Measurements from ENCODE around the gene NTM. TPM values are rescaled to one million over a fixed set of nuclear protein-coding genes. Genes with fewer than 3 reads are reported as not detected.

Gene NTM
- total and polyA plus RNA-seq, 2 donors (not counting 3 experiments of a cell fraction or from before 2014, with no cell fraction given): 1.00 to 1.1 TPM

DNA sequence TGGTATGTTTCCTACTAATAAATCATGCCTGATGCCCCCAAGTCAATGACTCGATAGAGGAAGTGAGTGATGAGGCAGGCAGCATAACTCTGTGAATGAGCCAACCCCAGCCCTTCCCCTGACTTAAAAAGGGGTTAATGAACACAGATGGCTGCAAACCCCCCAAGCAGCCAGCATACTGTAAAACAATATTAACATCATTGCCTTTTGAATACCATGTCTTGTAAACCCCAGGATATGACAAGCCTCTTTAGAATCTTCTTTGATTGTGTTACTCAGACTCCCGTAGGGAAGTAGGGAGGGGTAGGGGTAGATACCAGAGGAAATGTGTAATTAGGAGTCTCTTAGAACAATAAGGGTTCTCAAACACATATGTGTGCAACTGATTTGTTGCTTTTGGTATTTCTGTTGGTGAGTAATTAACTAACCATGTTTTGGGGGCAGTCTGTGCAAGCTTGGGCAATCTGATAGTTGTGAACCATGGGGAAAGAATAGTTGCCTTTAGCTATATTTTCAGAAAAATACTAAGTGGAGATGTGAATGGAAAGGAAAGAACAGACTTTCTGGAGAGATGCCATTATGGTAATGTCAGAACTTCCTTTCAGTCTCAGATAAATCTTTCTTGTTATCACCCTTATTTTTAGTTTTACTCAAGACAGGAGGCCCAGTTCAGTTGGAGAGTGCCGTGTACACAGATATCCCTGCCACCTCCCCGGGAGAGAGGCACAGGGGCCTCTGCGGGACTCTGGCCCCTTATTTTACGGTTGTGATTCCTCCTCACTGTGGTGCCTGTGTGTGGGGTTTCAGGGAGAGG, 701.8 kb downstream of the NTM start:
- ChIA-PET CTCF (interaction anchor here (0.7 to 3.7 kb wide), 13 partner anchors 10 to 380 kb away, joined by 3 to 48 read pairs (median 4); no protein-coding TSS in a partner anchor), POLR2A (interaction anchor here (0.8 to 1.3 kb wide), 2 partner anchors 55 to 321 kb away, joined by 3 to 6 read pairs; no protein-coding TSS in a partner anchor)
- H3K27me3 ChIP-seq (ENCODE audit: control insufficient read depth in 2 of 2, insufficient read depth in 2 of 2, low read length in 2 of 2): no peaks in the 10 kb centered on the region
- no TSS peak for BruUV-seq (replicated peaks)
- H3K27ac ChIP-seq (ENCODE audit: insufficient read depth, low read depth, low read length): peak overlapping the region; percentile 99
- dilution Hi-C loops (cut with MboI; ENCODE audit: extremely low pct_ligation_motif_present, low sequenced_read_pairs): no loop called here
- no peaks in the 10 kb centered on the region for H3K36me3 ChIP-seq (ENCODE audit: control insufficient read depth in 2 of 2, extremely low read depth in 1 of 2, insufficient read depth in 2 of 2, low read length in 2 of 2)
- peak overlapping the region; percentile 55 for H3K4me2 ChIP-seq (ENCODE audit: insufficient read depth, low read length)
- peak; percentile 96 for DNase-seq (ENCODE audit: low read depth, low spot score)
- H4K20me1 ChIP-seq (replicated peaks; ENCODE audit: control insufficient read depth, extremely low read depth, insufficient read depth, low read length): no peaks in the 10 kb centered on the region
- no peaks in the 10 kb centered on the region for H3K9me1 ChIP-seq (replicated peaks; ENCODE audit: control insufficient read depth, extremely low read depth, insufficient read depth, low read length)
- H3K9ac ChIP-seq (replicated peaks; ENCODE audit: extremely low read depth, insufficient read depth, low read length): peak overlapping the region; percentile 86
- peaks cover 32% of the 10 kb centered on the region for H3K4me1 ChIP-seq (ENCODE audit: control insufficient read depth, extremely low read depth, insufficient read depth, low read length)
- no peaks in the 10 kb centered on the region for H3K9me3 ChIP-seq (replicated peaks; ENCODE audit: control insufficient read depth, insufficient read depth, low read length)
- no peaks in the 10 kb centered on the region for H3K79me2 ChIP-seq (ENCODE audit: control insufficient read depth, insufficient read depth, low read length)
- intact Hi-C loops (cut with micrococcal nuclease): loop anchor here (1.0 to 5.0 kb wide), 14 partner anchors 40 to 1345 kb away; no protein-coding TSS in a partner anchor
- no peak overlapping the region for H3K4me3 ChIP-seq (replicated peaks in 1 of 3; ENCODE audit: insufficient read depth in 1 of 3, low read depth in 1 of 3, low read length in 3 of 3)
- peak; percentile 82 for FAIRE-seq
- TF ChIP-seq EZH2 (IDR thresholded peaks at IDR 0.05; ENCODE audit: borderline replicate concordance, low read depth, low read length, severe bottlenecking) (no peak), POLR2AphosphoS5 (IDR thresholded peaks at IDR 0.05; ENCODE audit: insufficient read depth, low read depth, low read length) (peak; percentile 93), FOS (IDR thresholded peaks at IDR 0.05; ENCODE audit: borderline replicate concordance, insufficient read depth, low read length) (peak; percentile 99), MYC (IDR thresholded peaks at IDR 0.05; ENCODE audit: low read depth, low read length) (no peak), POLR2A (IDR thresholded peaks at IDR 0.05; ENCODE audit: low read depth, low read length) (peak; percentile 68), GATA2 (IDR thresholded peaks at IDR 0.05; ENCODE audit: insufficient read depth, insufficient read length, low read depth, low read length) (peak; percentile 80), JUN (IDR thresholded peaks at IDR 0.05; ENCODE audit: borderline replicate concordance, insufficient read depth, insufficient read length, low read depth) (peak; percentile 94)
- peak overlapping the region; percentile 2 for H2AFZ ChIP-seq (ENCODE audit: low read depth, low read length)

Data from endothelial cell of umbilical vein (primary cell).